Smooth muscle cell of bladder (primary cell): ENCODE measurements around the gene SLC19A1. TPM values are rescaled to one million over a fixed set of nuclear protein-coding genes. Genes with fewer than 3 reads are reported as not detected.

Experiments used
- total RNA-seq: library from RNA; depleted of rRNA; stranded (reverse); fragments of >200 nt; gene quantifications from 2 replicates; pipeline ENCODE4 v1.2.3, GENCODE V29; 2014

The SLC19A1 gene
- 1.8 and 2.2 TPM in 2 replicates for total RNA-seq

DNA sequence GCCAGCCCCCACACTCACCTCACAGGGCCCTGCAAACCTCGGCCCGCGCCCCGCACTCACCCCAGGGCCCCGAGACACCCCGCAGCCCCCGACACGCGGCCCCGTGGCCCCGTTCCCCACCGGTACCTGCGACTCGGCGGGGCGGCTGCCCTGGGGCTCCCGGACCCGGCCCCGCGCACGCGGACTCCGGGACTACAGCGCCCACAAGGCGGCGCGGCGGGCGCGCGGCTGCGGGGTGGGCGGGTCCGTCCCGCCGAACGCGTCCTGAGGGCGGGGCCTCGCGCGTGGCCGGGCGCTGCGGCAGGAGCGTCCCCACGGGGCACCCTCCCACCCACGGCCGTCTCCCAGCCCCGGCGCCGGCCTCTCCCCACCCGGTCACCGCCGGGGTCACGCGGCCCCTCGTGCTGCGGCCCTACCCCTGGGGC, at the start of gene SLC19A1:
Gene SLC19A1 (minus strand): TSS at position 199 of the 425 bp plus-strand sequence. CDS start 4,481 bp downstream, outside the sequence.

Other genes with a start within 250 kb of the SLC19A1 start
- 51.8 and 59.3 TPM in 2 replicates for gene COL18A1, start 137.3 kb downstream of the SLC19A1 start, total RNA-seq
- gene PCBP3, start 101.3 kb upstream of the SLC19A1 start, total RNA-seq: 1.0 and 1.6 TPM in 2 replicates